ENCODE data around the gene MANEAL. TPM values are rescaled to one million over a fixed set of nuclear protein-coding genes. Genes with fewer than 3 reads are reported as not detected.

The MANEAL gene
- total and polyA plus RNA-seq, 4 donors, result 0.96 to 6.2 (median 1.4) TPM

DNA sequence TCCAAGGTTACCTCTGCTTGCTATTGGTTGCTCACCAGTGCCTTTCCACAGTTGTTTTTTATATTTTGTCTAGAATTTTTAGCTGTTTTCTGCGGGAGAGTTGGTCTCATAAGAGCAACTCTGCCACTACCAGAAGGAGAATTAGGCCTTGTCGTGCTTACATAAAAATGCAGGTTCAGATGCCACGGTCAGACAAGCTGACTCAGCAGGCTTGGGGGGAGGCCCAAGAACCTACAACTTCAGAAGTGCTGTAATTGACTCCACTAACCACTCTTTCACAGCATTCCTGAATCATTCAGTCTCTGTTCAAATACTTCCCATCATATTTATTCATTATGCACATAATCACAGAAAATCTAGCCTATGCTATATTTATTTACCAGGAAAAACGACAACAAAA, 37.5 kb downstream of the MANEAL start:
- no peak overlapping the region for H3K9ac ChIP-seq (ENCODE audit: low read depth in 1 of 2, low read length in 2 of 2)
- WGBS, result 97% methylated on average over 4 of the region's 4 CpGs
- H3K4me3 ChIP-seq (ENCODE audit: low read depth in 1 of 3, low read length in 3 of 3), result no peak overlapping the region
- H3K27me3 ChIP-seq (ENCODE audit: control insufficient read depth in 4 of 4, insufficient read depth in 4 of 4, low read length in 3 of 4), result no peaks in the 10 kb centered on the region
- no peak overlapping the region for H3K27ac ChIP-seq (ENCODE audit: low read depth in 1 of 2, low read length in 2 of 2)
- H3K36me3 ChIP-seq (ENCODE audit: control insufficient read depth in 4 of 4, insufficient read depth in 3 of 4, low read depth in 1 of 4, low read length in 3 of 4), result peaks cover 9 to 49% (median 36%) of the 10 kb centered on the region in 4 donors
- no peaks in the 10 kb centered on the region for H3K9me3 ChIP-seq (ENCODE audit: control insufficient read depth in 4 of 4, low read length in 3 of 4)
- peaks cover 0 to 2% (median 0%) of the 10 kb centered on the region in 4 donors for H3K4me1 ChIP-seq (ENCODE audit: control insufficient read depth in 4 of 4, insufficient read depth in 4 of 4, low read length in 3 of 4)
- DNase-seq (ENCODE audit: low spot score), result no peak
- TF ChIP-seq, protein P1, sequence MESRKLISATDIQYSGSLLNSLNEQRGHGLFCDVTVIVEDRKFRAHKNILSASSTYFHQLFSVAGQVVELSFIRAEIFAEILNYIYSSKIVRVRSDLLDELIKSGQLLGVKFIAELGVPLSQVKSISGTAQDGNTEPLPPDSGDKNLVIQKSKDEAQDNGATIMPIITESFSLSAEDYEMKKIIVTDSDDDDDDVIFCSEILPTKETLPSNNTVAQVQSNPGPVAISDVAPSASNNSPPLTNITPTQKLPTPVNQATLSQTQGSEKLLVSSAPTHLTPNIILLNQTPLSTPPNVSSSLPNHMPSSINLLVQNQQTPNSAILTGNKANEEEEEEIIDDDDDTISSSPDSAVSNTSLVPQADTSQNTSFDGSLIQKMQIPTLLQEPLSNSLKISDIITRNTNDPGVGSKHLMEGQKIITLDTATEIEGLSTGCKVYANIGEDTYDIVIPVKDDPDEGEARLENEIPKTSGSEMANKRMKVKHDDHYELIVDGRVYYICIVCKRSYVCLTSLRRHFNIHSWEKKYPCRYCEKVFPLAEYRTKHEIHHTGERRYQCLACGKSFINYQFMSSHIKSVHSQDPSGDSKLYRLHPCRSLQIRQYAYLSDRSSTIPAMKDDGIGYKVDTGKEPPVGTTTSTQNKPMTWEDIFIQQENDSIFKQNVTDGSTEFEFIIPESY (IDR thresholded peaks at IDR 0.05), result no peak
- TF ChIP-seq FOXA2 (IDR thresholded peaks at IDR 0.05), result no peak

DNA sequence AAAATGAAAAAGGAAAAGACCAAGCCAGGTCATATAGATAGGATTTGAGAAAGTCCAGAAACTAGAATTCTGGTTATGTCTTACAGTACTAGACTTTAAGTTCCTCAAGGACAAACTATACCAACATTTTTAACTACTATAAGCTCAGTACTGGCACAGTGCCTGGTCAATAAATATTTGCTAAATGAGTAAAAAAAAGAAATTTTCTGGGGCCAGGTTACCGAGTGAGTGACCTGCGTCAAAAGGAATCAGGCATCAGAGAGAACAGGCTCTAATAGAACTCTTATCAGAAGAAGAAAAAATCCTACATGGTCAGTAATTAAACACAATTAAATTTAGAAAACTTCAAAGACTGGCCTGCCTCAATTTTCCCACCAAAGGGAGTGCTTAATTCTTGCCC, 38.2 kb downstream of the MANEAL start:
- peaks cover 8 to 50% (median 39%) of the 10 kb centered on the region in 4 donors for H3K36me3 ChIP-seq (ENCODE audit: control insufficient read depth in 4 of 4, insufficient read depth in 3 of 4, low read depth in 1 of 4, low read length in 3 of 4)
- H3K27me3 ChIP-seq (ENCODE audit: control insufficient read depth in 4 of 4, insufficient read depth in 4 of 4, low read length in 3 of 4), result no peaks in the 10 kb centered on the region
- DNase-seq (ENCODE audit: low spot score), result no peak
- H3K9me3 ChIP-seq (ENCODE audit: control insufficient read depth in 4 of 4, low read length in 3 of 4), result no peaks in the 10 kb centered on the region
- 75% methylated on average over 2 of the region's 2 CpGs for WGBS
- no peak overlapping the region for H3K27ac ChIP-seq (ENCODE audit: low read depth in 1 of 2, low read length in 2 of 2)
- no peak overlapping the region for H3K9ac ChIP-seq (ENCODE audit: low read depth in 1 of 2, low read length in 2 of 2)
- peaks cover 0 to 2% (median 0%) of the 10 kb centered on the region in 4 donors for H3K4me1 ChIP-seq (ENCODE audit: control insufficient read depth in 4 of 4, insufficient read depth in 4 of 4, low read length in 3 of 4)
- no peak overlapping the region for H3K4me3 ChIP-seq (ENCODE audit: low read depth in 1 of 3, low read length in 3 of 3)
- TF ChIP-seq YY1 (IDR thresholded peaks at IDR 0.05) (no peak), FOXA2 (IDR thresholded peaks at IDR 0.05) (no peak), EGR1 (IDR thresholded peaks at IDR 0.05; ENCODE audit: low read depth in 2 of 2) (no peak), FOXA1 (IDR thresholded peaks at IDR 0.05) (no peak), RXRA (IDR thresholded peaks at IDR 0.05) (no peak), TAF1 (conservative IDR thresholded peaks at IDR 0.05) (no peak), HNF4G (IDR thresholded peaks at IDR 0.05) (no peak), GABPA (IDR thresholded peaks at IDR 0.05 in 1 of 2, conservative IDR thresholded peaks at IDR 0.05 in 1 of 2) (no peak), NR2F2 (IDR thresholded peaks at IDR 0.05) (no peak), RAD21 (IDR thresholded peaks at IDR 0.05) (no peak), HNF4A (conservative IDR thresholded peaks at IDR 0.05) (no peak)
- TF ChIP-seq, protein P2, sequence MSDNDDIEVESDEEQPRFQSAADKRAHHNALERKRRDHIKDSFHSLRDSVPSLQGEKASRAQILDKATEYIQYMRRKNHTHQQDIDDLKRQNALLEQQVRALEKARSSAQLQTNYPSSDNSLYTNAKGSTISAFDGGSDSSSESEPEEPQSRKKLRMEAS (IDR thresholded peaks at IDR 0.05), result no peak
- TF ChIP-seq, protein P3, sequence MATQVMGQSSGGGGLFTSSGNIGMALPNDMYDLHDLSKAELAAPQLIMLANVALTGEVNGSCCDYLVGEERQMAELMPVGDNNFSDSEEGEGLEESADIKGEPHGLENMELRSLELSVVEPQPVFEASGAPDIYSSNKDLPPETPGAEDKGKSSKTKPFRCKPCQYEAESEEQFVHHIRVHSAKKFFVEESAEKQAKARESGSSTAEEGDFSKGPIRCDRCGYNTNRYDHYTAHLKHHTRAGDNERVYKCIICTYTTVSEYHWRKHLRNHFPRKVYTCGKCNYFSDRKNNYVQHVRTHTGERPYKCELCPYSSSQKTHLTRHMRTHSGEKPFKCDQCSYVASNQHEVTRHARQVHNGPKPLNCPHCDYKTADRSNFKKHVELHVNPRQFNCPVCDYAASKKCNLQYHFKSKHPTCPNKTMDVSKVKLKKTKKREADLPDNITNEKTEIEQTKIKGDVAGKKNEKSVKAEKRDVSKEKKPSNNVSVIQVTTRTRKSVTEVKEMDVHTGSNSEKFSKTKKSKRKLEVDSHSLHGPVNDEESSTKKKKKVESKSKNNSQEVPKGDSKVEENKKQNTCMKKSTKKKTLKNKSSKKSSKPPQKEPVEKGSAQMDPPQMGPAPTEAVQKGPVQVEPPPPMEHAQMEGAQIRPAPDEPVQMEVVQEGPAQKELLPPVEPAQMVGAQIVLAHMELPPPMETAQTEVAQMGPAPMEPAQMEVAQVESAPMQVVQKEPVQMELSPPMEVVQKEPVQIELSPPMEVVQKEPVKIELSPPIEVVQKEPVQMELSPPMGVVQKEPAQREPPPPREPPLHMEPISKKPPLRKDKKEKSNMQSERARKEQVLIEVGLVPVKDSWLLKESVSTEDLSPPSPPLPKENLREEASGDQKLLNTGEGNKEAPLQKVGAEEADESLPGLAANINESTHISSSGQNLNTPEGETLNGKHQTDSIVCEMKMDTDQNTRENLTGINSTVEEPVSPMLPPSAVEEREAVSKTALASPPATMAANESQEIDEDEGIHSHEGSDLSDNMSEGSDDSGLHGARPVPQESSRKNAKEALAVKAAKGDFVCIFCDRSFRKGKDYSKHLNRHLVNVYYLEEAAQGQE (IDR thresholded peaks at IDR 0.05), result no peak
- TF ChIP-seq, protein P4, sequence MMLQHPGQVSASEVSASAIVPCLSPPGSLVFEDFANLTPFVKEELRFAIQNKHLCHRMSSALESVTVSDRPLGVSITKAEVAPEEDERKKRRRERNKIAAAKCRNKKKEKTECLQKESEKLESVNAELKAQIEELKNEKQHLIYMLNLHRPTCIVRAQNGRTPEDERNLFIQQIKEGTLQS (IDR thresholded peaks at IDR 0.05), result no peak
- TF ChIP-seq, protein P5, sequence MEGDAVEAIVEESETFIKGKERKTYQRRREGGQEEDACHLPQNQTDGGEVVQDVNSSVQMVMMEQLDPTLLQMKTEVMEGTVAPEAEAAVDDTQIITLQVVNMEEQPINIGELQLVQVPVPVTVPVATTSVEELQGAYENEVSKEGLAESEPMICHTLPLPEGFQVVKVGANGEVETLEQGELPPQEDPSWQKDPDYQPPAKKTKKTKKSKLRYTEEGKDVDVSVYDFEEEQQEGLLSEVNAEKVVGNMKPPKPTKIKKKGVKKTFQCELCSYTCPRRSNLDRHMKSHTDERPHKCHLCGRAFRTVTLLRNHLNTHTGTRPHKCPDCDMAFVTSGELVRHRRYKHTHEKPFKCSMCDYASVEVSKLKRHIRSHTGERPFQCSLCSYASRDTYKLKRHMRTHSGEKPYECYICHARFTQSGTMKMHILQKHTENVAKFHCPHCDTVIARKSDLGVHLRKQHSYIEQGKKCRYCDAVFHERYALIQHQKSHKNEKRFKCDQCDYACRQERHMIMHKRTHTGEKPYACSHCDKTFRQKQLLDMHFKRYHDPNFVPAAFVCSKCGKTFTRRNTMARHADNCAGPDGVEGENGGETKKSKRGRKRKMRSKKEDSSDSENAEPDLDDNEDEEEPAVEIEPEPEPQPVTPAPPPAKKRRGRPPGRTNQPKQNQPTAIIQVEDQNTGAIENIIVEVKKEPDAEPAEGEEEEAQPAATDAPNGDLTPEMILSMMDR (IDR thresholded peaks at IDR 0.05; ENCODE audit: low read depth, low read length, missing input control), result no peak
- TF ChIP-seq, protein P1 (IDR thresholded peaks at IDR 0.05), result no peak
